Measurements from ENCODE around the gene JAK3.

JAK3 gene

DNA sequence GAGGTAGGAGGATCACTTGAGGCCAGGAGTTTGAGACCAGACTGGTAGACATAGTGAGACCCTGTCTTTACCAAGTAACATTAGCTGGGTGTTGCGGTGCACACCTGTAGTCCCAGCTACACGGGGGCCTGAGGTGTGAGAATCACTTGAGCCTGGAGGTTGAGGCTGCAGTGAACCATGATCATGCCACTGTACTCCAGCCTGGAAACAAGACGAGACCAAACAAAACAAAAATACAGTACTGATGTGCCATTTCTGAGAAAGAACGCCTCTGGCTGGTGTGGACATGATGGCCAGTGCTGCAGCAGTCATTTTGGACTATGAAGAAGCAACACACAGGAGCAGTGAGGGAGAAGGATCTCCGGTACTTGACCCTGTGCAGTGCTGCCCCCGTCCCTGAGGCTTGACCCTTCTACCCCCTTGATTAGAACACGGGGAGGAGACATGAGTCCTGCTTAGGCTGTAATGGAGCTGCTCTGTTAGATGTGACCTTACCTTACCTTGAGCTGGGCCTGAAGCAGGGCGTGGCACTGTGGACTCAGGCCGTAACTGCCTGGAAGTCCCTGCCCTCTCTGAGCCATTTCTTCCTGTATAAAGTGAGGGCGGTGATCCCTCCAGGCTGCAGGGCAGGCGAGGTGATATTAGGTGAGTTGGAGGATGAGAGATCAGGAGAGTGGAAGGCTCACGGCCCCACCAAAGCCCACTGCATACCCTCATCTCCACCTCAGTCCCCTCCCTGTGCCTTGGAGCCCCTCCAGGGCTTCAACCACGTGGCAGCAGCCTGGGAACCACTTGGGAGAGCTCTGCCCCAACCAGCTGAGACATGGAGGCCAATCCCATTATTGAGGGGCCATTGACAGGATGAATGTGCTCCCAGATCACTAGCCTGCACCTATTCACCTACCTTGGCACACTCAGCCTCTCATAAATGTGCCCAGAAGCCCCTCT is 17.9 kb upstream of the JAK3 start:
- no peak for DNase-seq

DNA sequence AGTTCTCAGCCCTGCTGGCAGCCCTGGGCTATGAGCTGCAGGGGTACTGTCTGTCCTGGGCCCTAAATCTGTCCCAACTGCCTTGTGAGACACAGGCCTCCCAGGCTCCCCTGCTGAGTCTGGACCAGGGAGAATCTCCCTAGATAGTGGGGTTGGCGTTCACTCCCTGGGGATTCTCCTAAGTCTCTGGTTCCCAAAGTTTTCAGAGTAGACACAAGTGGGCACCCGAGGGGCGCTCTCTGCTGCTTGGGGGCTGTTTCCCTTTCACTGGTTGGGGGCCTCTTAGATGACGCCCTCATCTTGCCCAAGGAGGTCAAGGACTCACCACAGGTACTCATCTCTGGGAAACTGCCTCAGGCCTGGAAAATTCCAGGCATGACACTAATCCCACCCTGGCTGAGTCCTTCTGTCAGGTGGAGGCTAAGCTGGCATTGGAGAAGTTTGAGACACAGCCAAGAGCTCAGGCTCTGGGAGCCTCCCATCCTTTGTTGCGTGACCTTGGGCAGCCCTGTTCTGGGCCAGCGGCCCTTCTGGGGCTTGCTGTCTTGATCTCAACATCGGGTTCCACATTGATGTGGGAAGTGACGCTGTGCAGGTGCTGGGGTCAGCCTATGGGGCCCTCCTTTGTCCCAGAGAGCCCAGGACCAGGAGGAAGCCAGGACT is 15.9 kb upstream of the JAK3 start:
- no peak for DNase-seq

DNA sequence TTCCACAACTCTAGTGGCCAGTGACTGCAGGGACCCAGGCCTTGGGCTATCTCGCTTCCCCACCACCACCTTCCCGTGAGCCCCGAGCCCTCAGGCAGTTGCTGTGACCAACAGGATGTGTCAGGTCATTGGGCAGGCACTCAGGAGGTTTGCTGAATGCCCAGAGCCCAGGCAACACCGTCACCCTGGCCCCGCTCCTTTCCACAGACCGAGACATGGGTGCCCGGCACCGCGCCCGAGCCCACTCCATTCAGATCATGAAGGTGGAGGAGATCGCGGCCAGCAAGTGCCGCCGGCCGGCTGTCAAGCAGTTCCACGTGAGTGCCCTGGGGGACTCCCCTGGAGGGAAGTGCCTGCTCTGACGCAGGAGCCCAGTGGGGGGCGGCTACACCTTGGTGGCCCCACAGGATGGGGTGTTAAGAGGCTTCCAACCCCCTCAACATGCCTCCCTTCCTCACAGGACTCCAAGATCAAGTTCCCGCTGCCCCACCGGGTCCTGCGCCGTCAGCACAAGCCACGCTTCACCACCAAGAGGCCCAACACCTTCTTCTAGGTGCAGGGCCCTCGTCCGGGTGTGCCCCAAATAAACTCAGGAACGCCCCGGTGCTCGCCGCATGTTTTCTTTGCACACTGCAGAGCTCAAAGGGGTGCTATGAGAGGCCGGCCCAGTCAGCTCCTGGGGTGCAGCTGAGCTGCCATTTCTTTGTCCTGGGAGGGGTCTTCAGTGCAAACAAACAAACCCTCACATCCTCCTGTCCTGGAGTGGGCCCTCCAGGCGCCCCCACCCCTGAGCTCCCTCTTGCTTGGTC is 15.1 kb upstream of the JAK3 start:
- no peak for DNase-seq

DNA sequence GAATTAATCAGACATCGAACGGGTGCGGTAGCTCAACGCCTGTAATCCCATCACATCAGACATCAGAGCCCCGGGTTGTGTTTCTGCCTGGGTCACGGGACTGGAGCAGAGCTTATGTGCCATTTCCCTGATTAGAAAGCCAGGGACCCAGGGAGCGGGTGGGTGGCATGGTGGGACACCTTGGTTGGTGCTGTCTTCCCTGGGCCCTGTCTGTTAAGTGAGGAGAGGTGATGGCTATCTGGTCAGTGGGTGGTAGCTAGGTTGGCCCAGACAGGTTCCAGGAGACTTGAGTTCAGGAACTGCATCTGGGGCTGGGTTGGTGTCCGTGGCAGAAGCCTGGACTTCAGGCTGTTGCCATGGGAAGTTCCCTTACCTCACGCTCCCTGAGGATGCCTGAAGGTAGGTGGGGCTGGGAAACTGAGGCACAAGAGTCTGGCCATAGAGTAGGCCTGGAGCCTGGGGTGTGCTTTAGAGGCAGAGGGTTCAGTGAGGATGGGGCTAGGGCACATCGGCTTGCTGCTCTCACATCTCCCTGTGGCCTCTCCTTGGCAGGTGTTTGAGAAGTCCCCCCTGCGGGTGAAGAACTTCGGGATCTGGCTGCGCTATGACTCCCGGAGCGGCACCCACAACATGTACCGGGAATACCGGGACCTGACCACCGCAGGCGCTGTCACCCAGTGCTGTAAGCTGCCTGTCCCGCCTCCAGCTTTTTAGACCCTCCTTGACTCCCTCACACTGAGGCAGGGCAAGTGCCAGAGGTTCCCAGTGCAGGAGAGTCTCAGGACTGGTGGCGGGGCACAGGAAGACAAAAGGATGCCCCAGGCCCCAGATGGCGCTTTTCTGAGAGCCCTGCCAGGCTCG is 14.0 kb upstream of the JAK3 start:
- no peak for DNase-seq

DNA sequence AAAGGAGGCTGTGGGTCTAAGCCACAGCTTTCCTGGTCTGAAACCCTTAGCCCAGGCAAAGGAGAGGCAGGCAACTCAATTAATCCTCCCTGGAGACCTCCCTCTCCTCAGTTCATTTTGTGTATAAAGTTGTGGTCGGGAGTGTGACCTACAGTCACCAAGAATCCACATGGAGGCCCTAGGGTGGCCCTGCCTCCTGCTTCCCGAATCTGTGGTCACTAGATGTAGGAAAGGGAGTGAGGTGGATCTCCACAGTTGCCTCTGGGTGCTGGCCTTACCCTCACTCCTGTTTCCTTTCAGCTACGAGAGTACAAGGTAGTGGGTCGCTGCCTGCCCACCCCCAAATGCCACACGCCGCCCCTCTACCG is 13.2 kb upstream of the JAK3 start:
- no peak for DNase-seq

DNA sequence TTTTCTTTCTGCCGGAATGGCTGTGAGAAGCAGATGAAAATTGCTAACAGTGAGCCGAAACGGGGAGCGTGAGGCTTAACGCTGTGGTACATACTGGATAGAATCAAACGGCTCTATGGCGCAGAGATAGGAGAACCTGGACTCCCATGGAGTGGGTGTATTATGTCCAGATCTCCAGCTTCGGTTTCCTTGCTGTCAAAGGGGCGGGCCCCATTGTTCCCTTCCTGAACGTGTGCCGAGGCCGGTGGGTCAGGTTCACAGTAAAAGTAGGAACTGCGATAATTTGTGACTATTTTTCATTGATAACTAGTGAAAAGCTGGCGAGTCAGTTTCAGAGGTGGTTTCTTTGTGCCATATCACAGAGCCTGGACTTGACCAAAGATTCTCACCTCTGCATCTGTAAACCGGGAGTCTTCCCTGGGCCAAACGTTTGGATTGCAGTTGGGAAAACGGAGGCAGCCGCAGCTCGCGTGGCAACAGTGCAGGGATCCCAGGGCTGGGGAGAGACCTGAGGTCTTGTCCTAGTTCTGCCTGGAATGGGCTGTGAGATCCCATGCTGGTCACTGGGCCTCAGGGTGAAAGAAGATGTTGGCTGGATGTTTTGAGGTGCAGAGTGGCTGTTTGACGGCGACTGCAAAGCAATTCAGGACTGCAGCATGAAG is 12.7 kb upstream of the JAK3 start:
- DNase-seq = no peak

DNA sequence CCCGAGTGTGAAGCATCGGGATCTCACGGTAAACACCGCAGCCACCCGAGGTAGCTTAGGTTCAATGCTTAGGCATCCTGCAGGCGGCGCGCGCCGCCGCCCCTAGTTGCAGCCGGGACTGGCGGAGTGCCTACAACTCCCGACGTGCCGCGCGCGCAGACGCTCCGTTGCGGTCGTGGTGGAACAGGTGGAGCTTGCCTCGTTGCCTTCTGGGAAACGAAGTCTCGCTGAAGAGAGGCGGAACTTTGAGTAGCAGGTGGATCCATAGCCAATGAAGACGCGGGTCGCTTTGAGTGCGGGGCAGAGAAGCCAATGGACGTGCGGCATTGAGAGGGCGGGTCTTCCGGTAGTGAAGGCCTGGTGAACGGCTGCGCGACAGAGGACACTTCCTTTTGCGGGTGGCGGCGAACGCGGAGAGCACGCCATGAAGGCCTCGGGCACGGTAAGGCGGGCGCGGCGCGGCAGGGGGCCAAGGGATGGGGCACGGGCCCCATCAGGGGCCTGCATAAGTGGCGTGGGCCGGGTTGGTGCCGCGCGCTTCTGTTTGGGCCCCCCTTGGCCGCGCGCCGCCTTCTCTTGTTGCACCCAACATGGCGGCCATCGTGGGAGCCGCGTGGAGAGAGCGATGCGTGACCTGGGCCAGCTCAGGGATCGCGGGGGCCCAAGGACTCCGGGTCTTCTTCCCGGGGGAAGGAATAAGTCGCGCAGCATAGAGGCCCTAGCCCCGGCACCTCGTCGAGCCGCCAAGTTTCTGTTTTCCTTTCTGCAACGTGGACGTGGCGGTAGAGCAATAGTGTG is 11.9 kb upstream of the JAK3 start, which contains the start of gene RPL18A:
TSS of gene RPL18A (plus strand) at position 378 of the 798 bp plus-strand sequence. CDS start at position 425, 47 bp downstream.
- peak; percentile 99 for DNase-seq

DNA sequence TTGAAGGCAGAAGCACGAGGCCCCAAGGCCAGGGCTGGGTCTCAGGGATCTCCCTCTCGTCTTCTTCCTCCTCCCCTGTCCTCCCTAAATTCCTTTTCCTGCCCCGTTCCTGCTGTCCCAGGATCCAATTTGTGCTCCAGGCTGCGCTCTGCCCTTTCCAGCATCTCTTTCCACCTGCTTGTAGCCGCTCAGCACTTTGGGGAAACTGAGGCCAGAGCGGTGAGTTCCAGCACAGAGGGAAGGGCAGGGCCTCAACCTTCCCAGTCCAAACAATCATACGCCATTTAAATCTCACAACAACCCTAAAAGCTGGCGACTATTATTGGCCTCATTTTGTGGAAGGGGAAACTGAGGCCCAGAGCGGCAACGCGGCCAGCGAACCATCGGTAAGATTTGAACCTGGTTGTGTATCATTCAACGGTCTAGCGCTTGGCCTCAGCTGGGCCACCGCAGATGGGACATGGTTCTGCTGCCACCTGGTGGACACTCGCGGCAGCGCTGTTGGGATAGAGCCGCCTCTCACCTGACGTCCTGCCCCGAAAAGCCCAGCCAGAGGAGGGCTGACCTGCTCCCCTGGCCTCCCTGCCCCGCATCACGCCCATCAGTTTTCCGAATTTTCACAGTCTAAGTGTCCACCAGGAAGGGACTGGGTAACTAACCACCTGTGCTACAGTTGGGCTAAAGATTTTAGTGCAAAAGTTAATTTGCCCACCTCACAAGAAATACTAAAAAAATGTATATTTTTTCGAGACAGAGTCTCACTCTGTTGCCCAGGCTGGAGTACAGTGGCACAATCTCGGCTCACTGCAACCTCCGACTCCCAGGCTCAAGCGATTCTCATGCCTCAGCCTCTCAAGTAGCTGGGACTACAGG is 7.7 kb upstream of the JAK3 start:
- DNase-seq = peak; percentile 30

DNA sequence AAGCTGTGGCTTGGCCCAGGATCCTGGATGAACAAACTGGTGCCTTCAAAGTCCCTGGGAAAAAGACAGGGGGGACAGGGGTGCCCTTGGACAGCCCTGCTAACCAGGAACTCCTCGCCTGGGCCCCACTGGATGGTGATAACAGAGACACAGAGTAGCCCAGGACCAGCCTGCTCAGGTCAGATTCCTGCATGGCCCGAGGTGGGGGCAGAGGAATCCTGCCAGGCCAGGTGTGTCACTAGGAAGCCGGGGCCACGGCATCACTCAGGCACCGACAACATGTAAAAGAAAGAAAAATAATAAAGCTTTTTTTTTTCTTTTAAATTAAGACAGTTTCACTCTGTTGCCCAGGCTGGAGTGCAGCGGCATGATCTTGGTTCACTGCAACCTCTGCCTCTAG is 6.3 kb upstream of the JAK3 start:
- DNase-seq = no peak

DNA sequence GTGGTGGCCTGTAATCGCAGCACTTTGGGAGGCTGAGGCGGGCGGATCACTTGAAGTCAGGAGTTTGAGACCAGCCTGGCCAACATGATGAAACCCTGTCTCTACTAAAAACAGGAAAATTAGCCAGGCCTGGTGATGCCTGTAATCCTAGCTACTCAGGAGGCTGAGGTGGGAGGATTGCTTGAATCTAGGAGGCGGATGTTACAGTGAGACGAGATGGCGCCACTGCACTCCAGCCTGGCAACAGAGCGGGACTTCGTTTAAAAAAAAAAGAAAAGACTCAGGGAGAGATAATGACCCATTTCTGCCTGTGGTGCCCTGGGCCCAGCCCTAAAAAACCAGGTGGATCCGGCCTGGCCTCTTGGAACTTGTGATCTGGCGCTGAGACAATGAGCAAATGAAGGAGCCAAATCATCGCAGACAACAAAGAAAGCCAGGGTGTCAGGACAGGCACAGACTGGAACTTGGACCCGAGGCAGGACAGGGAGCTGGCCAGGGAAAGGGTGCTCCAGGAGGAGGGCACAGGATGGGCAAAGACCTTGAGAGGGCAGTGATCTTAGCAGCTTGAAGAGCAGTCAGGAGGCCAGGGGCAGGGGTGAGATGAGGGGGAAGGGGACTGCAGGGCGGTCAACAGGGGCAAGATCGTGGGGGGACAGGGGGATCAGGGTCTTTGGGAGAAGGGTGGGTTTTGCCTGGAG is 962 bp upstream of the JAK3 start:
- no peak for DNase-seq

DNA sequence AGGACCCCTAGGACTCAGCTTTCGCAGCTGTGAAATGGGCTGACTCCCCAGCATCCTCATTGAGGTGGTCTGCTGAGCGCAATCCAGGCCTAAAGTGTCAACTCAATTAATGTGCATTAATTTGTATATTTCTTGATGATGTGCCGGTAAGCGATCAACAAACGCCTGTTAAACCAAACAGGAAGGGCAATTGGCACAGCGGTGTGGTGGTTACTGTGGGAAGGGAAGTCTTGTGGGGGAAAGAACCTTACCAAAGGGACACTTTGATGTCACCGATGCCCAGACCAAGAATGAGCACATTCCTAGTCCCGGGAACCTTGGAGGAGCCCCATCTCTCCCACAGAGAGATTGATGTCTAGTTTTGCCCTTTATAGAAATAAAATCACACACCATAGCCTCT is 1.6 kb downstream of the JAK3 start:
- DNase-seq = no peak

DNA sequence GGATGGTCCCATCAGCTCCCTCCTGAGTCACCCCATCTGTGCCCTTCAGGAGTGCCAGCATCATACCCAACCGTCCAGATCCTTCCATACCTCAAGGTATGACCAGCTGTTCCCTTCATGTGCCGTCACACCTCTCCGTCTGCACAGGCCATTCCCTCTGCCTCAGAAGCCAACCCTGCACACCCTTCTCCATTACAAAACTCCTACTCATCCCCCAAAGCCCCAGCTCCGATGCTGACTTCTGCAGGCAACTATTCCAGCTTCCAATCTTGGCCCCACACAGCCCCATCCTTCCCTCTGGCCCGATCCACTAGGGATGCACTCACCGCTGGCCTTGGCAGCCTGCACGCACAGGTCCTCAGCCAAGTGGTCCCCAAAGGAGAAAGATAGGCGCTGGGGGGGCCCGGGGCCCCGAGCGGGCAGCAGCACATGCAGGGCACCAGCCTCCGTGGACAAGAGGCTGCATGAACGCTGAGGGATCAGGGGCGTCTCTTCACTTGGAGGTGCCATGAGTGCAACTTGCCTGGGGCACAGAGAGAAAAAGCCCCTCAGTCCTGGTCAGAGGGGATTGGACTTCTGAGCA is 3.8 kb downstream of the JAK3 start:
- DNase-seq = no peak

DNA sequence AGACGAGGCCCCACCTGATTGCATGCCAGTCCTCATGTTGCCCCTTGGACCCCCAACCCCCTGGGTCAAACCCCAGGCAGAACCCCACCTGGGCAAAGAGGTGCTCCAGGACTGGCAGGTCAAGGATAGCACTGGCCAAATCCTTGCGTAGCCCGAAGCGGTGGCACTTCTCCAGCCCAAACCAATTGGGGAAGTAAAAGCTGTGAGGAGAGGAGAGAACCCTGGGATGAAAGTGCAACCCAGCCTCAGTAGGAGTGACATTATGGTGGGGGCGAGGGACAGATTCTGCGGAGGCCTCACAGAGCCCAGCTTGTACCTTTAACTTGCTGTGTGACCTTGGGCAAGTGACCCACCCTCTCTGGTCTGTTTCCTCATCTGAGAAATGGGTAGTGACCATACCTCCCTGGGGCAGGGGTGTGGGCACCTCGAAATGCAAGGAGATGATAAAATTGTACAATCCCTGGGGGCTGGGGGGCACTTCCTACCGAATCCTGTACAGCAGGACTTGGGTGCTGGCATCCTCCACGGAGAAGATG is 4.4 kb downstream of the JAK3 start:
- no peak for DNase-seq

DNA sequence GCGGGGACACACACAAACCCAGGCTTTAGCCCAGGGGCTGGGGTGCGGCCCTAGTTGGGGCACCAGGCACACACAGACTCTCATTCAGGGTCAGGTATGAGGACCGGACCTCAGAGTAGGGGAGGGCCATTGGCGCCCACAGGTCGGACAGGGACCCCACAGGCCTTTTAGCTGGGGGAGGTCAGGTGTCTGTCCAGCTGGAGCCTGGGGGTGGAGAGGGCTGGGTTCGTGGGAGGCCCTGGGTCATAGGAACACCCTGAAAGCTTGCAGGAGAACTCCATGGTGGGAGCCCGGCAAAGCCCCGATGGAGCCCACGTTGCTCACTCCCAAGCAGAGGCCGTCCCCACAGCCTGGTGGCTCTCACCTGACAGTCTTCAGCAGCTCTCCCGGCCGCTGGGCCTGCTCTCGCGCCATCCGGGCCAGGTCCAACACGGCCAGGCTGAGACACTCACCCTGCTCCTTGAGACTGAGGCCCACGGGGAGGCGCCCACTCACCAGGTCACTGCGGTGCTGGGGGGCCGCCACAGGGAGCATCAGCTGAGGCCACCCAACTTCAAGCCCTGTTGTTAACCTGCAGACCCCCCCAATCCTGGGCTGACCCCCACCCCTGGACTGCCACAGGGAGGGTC is 5.0 kb downstream of the JAK3 start:
- no peak for DNase-seq

DNA sequence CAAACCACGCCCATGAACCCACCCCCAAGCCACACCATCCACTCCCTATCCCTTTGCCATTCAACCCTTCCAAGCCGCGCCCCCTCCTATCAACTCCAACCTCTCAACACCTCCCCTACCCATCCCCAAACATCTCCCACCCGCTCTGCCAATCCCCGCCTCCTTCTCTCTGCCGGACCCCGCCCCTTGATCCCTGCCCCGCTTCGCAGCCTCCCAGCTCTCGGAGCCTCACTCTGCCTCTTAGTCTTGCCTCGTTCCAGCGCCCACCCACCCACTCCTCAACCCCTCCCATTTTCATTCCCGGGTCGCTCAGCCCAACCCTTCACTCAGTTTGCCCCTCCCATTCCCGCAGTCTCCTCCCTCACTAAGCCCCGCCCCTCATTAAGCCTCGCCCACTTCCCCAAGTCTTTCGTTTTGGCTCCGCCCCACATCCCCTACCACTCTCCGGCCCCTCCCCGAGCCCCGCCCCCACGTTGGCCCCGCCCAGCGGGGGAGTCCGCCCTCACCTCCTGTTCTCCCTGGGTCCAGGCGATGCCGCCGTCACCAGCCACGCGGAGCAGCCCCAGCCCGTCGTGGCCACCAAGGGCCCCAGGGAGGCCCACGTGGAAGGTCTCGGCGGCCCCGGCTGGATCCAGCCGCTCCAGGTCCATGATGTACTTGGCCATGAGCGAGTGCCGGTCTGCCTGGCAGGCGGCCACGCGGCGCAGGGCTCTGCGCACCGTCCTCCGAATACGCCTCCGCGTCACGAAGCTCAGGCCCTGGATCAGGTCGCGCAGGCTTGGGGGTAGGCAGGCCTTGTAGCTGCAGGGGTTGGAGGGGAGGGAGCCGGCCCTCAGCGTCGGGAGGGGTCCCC is 5.7 kb downstream of the JAK3 start:
- DNase-seq = peak; percentile 49

DNA sequence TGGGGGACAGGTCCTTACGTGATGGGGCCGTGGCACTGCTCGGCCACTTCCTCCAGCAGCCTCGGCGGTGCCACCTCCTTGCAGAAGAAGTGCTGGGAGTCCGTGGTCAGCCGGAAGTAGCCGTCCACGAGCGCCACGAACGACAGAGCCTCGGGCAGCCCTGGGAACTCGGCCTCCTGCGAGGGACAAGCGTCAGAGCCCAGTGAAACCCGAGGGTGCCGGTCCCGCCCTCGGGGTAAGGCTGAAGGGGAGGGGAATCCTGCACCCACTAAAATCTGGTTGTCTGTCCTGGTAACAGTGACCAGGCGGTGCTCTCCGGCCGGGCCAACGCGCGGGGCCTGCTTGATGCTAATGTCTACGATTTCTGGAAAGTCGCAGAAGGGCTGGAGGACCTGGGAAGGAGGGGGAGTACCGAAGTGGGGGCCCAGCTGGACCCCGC is 6.4 kb downstream of the JAK3 start:
- DNase-seq = no peak

DNA sequence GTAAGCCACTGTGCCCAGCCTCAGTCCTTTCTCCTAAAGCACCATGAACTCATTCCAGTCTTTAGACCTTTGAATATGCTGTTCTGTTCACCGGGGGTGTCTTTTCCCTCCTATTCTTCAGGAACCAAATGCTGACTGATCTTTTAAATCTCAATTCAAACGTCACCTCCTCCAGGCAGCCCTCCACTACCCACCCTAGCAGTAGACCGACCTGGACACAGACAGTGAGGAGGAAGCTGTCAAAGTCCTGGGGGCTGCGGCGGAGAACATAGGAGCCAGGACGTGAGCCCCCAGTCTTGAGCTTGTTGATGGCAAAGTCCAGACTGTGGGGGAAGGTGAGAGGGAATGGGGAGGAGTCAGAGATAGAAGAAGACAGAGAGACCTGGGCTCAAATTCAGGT is 7.8 kb downstream of the JAK3 start:
- no peak for DNase-seq
